GM18519 (cell line): ENCODE data around the gene WDR86.

Experiments
- ATAC-seq: cut with Tn5 transposase; IDR thresholded peaks from one replicate; pipeline ENCODE4 v1.9.1; 2021; ENCODE audit warnings: mild to moderate bottlenecking, moderate library complexity; ENCODE audit not compliant: unreplicated experiment, low FRiP score

WDR86 gene

DNA sequence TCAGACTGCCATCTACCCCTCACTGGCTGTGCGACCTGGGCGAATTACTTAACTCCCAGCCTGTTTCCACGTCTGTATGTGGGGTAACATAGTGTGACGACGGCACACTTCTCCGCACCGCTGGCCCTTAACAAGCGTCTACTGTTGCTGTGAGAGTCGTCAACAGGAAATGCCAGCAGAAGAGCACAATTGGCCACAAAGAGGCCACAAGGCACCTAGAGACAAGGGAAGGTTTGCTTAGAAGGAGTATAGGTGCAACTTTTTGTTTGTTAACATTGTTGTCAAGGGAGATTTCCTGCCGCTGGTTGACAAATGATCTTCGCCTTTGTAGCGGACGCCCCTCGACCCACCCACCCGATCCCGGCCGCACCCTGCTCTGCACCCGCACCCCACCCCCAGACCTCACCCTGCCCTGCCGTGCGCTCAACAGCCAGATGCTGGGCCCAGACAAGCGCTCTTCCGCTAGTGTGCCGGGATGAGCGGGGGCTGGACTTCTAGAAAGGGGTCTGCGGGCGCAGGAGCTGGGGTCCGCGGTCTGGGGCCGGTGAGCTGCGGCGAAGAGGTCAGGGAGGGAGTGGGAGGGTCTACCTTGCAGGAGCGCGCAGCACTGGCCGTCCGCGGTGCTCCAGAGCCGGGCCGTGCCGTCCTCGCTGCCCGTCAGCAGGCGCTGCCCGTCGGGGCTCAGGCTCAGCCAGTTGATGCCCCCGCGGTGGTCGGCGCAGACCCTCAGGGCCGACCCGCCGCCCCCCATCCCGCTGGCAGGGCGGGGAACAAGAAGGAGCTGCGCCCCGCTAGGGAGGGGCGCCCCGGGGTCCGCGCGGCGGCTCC, 785 bp downstream of the WDR86 start:
- ATAC-seq: peak; percentile 52

DNA sequence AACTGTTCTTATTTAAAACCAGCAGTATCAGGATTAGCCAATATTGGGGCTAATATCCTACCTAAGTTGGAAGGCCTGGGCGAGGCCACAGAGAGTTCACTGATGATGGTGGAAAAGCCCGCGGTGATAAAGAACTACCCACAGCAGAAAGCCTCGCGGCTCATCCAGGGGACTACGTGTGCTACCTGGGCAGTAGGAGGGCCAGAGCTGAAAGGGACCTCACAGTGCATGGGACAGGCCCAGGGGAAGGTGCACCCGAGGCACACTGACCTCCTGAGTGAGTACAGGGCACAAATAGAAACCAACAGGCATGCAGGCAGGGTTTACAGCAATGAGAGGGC, 1.4 kb downstream of the WDR86 start:
- no peak for ATAC-seq

DNA sequence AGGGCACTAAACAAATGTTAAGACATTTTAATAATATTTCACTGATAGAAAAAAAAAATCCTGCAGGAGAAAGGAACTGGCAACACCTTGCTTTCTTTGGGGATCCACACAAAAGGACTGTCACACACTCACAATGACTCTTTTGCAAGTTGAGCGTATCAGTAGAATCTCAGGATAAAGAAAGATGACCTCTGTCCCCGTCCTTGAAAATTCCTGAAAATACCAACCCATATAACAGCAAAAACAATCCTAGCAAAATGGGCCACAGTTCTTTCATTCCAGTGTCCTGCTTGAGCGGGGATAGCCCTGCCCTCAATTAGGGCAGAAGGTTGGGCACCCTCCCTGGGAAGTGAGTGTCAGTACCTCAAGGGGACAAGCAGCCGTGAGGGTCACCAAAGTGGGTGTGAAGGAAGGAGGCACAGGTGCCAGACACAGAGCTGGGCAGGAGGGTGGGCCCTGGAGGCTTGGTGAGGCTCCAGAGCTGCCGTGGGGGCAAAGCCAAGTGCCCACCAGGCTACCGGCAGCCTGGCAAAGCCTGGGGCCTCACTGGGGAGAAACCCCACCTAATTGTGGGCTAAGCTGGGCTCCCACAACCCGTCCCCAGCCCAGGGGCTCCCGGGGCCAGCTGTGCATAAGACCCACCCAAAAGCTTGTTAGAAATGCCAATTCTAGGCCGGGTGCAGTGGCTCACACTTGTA, 2.8 kb downstream of the WDR86 start:
- ATAC-seq: no peak

DNA sequence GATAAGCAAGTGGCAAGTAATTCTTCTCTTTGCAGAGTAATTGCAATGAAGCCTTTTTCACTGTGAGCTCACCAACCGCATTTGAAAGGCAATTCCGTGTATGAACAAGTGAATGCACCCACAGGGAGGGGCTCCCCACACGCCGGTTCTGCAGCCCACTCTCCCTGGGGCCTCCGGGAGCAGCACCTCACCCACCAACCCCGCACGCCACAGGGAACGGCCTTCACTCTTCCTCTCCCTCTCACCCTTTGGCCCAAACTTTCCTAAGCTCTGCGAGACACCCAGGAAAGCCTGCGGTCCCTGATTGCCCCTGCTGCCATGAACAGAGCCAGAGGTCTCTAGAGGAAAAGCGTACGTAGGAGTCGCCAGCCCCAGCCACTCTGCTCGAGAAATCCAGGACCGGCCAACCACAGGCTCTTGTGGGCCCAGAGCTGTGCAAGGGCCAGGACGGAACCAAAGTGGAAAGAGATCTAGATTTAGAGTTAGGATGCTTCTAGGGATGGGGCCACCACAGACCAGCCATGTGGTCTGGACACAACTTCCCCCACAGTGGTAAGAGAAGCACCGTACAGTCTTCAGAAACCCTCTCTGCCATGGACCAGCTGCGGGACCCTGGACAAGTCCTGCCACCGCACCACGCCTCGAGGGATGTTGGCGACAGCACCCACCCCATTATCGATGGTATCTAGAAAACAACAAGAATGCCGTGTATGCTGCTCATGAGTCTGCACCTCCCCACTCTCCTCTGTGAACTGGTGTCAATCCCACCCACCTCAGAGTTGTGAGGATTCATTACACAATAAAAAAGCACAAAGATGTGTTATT, 3.6 kb downstream of the WDR86 start:
- ATAC-seq: no peak

DNA sequence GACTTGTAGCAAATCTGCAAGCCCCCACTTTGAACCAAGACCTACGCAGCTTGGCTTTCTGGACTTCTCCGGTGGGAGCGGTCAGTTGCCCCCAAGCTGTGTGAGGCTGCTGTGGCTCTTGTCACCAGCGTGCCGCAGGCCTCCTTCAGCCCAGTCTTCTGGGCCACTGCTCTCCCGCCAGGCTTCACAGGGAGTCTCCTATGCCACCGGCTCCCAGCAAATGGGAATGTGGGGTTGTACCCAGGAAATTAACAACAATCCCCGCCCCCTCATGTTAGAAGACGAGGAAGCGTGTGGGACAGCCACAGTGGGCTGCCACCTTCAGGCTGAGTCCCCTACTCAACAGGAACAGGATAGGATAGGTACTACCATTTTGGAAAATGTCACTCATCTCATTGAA, 4.2 kb downstream of the WDR86 start:
- no peak for ATAC-seq

DNA sequence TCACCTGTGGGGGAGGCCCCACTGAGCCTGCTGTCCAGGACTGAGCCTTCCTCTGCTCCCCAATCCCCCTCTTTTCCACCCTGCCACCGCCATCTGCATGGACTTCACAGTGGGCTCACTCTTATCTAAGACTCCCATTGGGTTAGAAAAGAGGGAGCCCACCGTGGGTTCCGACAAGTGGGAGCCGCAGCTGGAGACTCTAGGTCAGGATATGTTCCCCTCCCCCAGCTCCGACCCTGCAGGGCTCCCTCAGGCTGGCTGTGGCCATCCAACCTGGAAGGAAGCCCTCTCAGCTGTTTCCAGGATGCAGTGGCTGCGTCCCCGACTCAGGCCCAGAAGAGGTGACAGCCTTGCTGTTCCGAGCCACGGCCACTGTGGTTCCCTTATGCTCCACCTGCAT, 4.8 kb downstream of the WDR86 start:
- no peak for ATAC-seq

DNA sequence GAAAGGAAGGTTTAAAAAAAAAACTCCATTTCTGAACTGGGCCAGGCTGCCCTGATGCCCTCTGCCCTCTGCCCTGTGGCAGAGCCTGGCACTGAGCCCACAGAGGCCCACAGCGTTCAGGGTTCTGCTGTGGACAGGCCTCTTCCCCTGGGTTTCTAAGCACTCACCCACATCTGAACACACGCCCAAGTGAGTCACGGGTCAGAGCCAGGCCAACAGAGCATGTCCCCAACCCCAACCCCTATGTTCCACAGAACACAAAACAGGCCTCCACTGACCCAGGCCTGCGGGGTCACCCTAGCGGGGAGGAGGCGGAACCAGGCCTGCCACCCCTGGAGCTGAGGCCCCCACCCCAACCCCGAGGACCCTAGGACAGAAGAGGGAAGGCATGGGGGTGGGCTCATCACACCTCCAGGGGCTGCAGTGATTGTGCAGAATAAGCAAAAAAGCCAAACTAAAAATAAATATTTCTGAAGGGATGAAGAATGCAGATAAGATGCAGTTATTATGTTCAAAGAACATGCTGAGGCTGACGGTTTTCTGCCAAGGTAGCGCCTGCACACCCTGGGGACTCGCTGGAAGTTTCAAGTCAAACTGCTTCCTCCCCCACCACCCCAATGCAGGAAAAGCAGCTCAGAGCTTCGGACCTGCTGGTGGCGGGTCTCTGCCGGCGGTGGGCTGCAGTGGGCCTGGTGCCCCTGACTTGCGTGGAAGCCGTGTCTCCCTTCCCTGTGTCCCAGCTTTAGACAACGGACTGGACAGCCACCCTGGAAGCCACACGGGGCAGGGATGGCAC, 5.4 kb downstream of the WDR86 start:
- ATAC-seq: no peak

DNA sequence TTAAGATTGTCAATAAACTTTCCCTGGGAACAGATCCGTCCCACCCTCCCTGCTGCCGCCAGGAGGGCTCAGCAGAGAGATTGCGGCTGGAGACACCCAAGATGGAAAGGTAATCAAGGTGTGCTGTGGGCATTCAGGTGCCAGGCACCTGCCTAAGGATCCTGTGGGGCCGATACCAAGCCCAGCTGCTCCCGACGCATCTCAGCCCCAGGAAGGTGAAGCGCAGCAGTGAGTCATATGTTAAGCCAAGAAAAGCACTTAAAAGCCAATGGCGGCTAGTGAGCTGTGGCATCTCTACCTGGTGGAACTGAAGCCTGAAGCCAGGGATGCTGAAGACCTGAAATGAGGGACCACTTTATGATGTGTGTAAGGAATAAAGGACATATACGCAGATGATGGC, 6.1 kb downstream of the WDR86 start:
- no peak for ATAC-seq

DNA sequence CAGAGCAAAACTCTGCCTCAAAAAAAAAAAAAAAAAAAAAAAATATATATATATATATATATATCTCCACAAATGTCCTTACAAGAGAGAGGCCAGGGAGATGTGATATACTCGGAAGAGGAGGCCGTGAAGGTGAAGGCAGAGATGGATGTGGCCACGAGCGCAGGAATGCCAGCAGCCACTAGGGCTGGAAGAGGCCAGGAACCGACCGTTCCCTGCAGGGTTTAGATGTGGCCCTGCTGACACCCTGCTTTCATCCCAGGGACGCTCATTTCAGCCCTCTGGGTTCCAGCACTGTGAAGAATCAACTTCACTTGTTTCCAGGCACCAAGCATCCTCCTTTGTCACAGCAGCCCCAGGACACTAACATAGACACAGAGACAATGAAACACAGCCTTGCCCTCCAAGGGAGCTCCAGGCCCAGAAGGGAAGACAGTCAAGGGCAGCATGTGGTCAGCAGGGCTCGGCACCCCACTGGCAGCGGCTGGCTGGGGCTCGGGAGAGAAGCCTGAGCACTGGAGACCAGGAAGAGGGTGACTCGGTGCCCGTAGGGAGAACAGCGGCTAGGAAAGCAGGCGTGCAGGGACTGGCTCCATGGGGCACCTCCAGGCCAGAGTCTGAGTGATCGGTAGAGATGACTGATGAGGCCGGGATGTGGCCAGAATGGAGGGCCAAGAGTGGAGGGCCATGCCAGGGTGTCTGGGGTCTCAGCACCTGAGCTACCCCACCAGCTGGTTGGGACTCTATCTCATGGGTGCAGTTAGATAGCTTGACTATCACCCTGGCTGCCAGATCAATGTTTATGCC, 7.6 kb downstream of the WDR86 start:
- no peak for ATAC-seq

DNA sequence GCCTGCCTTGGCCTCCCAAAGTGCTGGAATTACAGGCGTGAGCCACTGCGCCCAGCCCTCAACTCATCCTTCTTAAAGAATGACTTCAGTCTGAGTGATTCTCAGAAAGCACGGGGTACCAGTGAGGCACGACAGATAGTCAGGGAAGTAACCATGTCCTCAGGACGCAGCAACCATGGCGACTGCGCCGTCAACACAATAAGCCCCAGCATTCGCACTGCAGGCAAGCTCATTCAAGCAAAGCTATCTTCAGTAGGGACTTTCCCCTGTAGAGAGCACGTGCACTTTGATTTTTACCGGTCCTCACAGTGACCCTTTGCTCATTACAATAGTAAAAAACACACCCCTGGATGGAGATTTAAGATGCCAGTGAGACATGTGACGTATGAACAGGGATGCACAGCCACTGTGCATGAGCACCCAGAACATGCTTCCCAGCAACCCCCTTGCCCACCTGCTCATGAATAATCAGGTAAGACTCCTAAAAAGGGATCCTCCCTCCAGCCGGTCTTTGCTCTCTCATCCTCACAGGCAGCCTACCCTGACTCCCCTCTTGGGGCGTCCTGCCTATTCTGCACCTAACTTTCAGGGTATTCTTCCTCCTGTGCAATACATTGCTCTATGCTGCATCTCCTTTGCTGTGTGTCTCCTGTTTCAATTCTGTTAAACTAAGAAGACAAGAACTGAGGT, 9.1 kb downstream of the WDR86 start:
- peak; percentile 83 for ATAC-seq

DNA sequence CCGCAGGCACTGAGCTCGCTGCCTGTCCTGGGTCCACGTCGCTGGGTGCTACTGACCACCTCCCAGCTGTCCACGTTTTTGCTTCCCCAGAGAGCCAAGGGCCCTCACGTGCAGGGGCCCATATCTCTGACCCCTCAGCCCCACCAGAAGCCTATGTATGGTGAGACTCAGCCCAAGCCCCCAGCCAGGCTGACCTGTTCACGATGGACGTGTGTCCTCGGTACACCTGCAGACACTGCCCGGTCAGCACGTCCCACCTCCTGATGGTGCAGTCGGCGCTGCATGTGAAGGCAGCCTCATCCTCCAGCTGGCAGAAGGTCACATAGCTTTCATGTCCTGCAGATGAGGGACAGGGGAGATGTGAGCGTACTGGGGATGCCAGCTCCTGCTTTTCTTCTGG, 9.9 kb downstream of the WDR86 start:
- ATAC-seq: no peak

DNA sequence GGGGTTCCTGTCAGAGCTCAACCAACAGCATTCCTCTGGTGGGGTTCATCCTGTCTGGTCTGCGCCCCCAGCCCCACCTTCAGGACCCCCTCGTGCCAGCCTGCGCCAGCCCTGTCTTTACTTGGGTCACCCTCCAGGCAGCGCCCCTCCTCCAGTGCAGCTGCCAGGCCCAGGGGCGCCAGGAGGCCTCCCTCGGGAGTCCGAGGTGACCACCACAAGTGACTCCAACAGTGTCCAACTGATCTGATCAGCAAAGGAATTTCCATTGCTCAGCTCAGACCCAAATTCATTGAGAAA, 10.6 kb downstream of the WDR86 start:
- ATAC-seq: no peak

DNA sequence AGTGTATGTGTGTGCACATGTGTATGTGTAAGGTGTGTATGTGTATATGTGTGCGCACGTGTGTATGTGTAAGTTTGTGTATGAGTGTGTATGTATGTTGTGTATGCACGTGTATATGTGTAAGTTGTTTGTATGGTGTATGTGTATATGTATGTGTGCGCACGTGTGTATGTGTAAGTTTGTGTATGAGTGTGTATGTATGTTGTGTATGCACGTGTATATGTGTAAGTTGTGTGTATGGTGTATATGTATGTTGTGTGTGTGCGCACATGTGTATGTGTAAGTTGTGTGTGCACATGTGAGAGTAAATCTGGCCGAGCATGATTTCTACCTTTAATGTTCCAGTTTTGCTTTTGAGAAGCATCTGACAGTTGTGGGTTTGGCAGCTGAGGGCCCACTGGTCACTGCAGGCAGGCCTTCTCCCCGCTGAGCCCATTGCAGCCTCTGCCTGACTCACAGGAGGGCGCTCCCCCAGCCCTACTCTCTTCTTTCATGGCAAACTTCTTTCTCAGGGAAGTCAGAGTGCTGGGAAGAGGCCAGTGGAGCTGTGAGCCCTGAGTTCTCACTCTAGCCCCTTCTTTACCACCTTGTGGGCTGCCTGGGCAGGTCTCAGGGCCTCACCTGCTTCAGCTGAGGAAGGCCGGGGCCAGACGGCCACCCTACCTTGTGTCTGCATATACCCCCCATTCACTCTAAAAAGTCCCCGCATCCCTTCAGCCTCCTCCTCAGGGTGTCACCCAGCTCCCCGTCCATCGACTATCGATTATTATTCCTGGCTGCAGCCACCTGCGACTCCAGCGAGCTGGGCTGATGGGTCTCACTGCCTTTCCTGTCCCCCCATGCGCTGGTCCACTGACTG, 11.2 kb downstream of the WDR86 start:
- ATAC-seq: no peak

DNA sequence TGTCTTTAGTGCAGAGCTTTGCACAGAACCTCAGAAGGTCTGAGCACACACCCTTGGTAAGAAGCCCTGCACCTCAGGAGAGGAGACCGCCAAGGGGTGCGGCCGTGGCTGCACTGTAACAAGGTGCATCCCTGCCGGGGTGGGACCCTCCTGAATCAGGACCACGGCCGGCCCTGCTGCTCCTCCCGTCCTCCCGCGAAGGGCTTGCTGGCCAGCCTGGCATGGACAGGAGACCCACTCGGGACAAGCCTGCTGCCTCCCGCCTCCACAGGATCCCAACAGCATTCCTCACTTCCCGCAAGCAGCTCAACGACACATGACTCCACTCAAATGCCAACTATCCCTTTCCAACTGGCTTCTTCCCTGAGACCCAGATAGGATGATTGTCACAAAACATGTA, 12.8 kb downstream of the WDR86 start:
- no peak for ATAC-seq

DNA sequence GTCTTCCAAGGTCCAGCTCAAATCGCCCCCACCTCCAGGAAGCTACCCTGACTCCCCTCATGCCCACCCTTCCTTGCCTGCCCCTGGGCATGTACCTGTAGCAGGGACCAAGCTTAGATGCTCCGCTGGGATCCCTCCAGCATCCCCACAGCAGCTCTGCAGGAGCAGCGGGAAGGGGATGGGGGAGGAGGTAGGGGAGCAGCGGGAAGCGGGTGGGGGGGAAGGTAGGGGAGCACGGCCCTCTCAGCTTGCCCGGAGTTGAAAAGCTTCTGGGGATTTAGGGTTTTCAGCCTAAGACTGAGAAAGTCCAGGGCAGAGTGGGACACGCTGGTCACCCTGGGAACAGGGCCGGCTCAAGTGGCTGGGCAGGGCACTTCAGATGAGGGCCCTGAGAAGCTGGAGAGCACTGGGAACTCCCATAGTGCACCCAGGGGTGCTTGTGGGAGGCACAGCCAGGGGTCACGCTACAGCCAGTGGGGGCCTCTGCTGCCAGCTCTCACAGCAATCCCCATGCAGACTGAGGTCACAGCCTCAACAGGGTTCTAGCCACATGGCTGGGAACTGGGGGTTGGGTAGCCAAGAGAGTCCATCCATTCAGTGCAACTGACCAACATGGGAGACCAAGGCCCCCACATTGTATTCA, 13.4 kb downstream of the WDR86 start:
- ATAC-seq: no peak

DNA sequence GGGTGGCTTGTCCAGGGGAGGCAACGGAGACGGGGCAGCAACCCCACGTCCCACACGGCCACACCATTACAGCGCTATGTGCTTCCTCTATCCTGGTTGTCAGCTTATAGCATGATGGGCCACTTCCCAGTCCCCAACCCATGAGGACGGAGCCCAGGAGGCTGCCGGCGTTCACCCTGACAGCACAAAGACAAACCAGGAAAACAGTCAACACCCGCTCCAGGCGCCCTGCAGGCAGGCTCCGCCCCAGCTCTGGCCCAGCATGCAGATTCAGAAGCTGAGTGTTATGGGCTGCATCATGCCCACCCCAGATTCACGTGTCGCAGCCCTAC, 14.8 kb downstream of the WDR86 start:
- ATAC-seq: no peak

DNA sequence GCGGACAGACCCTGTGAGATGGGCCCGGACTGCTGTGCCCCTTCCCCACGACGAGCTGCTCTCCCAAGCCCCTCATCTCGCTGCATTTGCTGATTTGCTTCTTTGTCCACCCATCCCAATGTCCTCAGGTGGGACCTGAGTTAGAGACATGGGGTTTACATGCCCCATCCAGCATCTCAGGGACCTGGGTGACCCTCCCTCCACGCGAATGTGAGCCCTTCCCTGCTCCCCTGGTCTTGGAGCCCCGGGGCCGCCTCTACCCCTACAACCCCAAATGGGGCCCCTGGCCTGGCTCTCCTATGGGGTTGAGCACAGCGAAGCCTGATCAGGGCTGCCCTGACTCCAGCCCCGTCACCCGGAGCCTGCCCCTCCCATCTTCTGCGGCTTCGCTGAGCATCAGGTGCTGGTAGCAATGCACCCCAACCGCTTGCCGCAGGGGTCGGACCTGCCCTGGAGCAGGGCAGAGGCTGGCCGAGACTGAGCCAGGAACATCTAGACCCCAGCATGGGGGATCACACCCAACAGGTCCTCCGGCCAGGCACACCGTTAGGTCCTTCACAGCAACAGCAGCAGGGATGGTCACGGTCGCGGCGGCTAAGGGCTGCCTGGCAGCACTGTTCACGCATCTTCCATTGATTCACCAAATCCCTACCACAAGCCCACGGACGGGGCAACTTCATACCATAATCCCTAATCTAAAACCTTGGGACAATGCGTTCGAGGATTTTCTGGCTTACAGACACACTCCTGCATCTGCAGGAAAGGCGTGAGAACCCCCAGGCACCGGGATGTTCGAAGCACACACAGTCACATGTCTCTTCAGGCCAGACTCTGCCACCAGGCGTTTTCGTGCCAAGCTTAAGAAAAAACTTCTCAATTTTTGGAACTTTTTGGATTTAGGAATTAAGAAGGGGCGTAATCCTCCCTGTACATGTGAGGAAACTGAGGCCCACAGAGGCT, 15.5 kb downstream of the WDR86 start:
- no peak for ATAC-seq
